ENCODE data around the gene MAN1B1.

MAN1B1 gene

DNA sequence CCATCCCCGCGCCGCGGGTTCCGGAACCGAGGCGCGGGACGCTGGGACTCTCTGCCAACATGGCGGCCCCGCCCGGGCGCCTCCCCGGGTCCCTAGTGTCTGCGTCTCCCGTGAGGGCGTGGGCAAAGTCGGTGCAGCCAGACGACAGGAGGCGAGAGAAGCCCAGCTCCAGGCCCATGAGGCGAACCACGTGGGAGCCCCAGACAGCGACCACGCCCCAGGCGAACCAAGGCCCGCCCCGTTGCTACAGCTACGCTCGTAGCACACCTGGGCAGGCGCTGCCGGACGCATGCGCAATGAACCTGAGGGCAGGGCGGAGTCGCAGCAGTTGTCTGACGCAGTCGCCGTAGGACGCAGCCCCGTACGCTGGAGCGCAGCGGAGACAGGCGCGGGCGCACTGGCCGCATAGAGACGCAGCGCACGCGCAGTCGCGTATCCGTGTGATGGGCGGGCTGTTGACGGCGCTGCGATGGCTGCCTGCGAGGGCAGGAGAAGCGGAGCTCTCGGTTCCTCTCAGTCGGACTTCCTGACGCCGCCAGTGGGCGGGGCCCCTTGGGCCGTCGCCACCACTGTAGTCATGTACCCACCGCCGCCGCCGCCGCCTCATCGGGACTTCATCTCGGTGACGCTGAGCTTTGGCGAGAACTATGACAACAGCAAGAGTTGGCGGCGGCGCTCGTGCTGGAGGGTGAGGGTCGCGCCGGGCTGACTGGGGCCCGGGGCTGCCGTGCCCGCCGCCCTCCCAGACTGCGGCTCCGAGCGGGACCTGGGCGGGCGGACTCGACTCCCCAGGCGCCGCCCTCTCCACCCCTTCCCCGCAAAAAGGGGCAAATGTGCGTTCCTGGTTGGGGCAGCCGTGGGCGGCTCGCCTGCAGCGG is at the start of gene MAN1B1:
Gene MAN1B1 (plus strand): TSS at position 455 of the 878 bp plus-strand sequence. CDS start 15 bp downstream, at position 470.
- Mint-ChIP-seq H3K4me3 (peak within 1 kb of the TSS; percentile 91 to 95), H3K4me1 (peaks cover 66% of the 10 kb centered on the region), H3K9me3 (no peaks in the 10 kb centered on the region), H3K27me3 (no peaks in the 10 kb centered on the region), H3K27ac (peak within 1 kb of the TSS; percentile 97 to 99)
- DNase-seq = peak; percentile 100
- peak; percentile 93 for ATAC-seq

DNA sequence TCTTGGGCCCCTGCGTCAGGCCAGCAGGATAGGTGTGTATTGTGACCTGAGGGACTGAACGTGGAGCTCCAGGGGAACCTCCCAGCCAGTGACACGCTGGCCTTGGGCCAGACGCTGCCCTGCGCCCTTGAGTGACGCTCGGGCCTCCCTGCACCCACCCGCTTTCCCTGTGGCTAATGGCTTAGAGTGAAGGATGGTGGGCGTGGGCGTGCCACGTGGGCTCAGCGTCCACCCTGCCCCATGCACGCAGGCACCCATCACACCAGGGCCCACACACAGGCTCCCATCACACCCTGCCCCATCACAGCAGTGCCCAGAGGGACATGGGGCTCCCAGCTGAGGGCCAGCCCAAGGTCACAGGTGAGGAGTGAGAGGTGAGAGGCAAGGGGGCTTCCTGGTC is 49.8 kb upstream of the MAN1B1 start:
- Mint-ChIP-seq H3K27ac (no peak overlapping the region), H3K4me3 (no peak overlapping the region), H3K27me3 (no peaks in the 10 kb centered on the region), H3K4me1 (peaks cover 39% of the 10 kb centered on the region), H3K9me3 (no peaks in the 10 kb centered on the region)
- no peak for DNase-seq
- no peak for ATAC-seq

- Mint-ChIP-seq H3K27ac (no peak overlapping the region), H3K9me3 (no peaks in the 10 kb centered on the region), H3K27me3 (no peaks in the 10 kb centered on the region), H3K4me3 (no peak overlapping the region), H3K4me1 (peaks cover 34% of the 10 kb centered on the region)
- ATAC-seq = no peak
- DNase-seq = no peak
Observed at GRCh38 chr9:137037483-137037882, 49.3 kb upstream of the MAN1B1 start.

DNA sequence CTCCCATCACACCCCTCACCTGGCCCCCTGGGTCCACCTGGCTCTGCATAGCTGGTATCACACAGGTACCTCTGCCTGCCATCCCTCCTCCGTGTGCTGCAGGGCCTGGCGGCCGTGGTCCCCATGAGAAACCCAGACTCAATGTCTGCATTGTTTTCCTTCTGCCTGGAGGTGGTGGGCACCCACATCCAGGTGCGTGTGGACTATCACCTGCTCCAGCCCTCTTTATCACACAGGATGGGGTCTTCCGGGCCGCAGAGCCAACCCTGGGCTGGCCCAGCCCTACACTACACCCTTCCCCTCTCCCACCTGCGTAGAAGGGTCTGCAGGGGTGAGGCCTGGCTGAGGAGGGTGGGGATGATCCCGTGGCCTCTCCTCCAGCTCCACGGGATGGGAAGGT is 47.9 kb upstream of the MAN1B1 start:
- ATAC-seq (no peak), DNase-seq (no peak)
- H3K9me3 Mint-ChIP-seq = no peaks in the 10 kb centered on the region
- H3K4me1 Mint-ChIP-seq = peaks cover 28% of the 10 kb centered on the region
- H3K27me3 Mint-ChIP-seq = peaks cover 9% of the 10 kb centered on the region
- no peak overlapping the region for H3K27ac Mint-ChIP-seq
- H3K4me3 Mint-ChIP-seq = no peak overlapping the region

GRCh38 chr9:137039611-137040366 is 47.0 kb upstream of the MAN1B1 start:
- DNase-seq (no peak), ATAC-seq (no peak)
- Mint-ChIP-seq H3K9me3 (no peaks in the 10 kb centered on the region), H3K27ac (no peak overlapping the region), H3K27me3 (peaks cover 18% of the 10 kb centered on the region), H3K4me1 (peaks cover 28% of the 10 kb centered on the region), H3K4me3 (no peak overlapping the region)

DNA sequence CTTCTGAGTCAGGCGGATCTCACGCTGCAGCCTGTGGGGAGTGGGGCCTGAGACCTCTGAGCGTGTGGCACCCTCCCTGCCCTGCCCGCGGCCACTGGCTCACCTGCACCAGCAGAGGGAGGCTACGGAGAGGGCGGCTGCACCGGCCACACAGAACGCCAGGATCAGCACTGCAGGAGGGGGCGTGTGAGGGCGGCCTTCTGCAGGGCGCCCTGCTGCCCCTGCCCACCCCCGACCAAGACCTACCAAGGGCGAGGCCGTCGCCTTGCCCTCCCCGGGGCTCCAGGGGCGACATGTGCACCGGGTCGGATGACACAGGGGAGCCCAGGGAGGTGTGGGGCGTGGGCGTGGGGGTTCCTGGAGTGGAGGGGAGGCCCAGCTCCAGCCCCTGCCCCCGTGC is 46.2 kb upstream of the MAN1B1 start:
- Mint-ChIP-seq H3K4me3 (no peak overlapping the region), H3K9me3 (no peaks in the 10 kb centered on the region), H3K4me1 (peaks cover 27% of the 10 kb centered on the region), H3K27ac (no peak overlapping the region), H3K27me3 (peaks cover 26% of the 10 kb centered on the region)
- peak; percentile 26 for ATAC-seq
- DNase-seq = no peak

DNA sequence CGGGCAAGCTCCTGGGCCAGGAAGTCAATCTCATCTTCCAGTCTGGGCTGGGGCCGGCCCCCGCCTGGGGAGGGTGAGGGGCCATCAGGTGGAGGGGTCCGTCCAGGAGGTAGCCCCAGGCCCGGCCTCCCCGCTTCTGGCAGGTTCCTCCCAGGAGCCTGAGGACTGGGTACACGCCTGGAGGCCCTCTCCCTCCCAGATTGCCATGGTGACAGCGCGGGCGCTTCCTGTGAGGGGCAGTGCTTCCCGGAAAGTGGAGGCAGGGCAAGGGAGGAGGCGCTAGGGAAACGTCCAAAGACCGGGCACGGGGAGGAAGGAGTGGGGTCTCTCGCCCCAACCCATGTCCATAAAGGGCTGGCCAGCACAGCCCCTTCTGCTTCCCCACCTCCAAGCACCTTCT is 45.7 kb upstream of the MAN1B1 start:
- ATAC-seq = no peak
- no peak overlapping the region for H3K4me3 Mint-ChIP-seq
- no peaks in the 10 kb centered on the region for H3K9me3 Mint-ChIP-seq
- H3K4me1 Mint-ChIP-seq = peaks cover 24% of the 10 kb centered on the region
- no peak for DNase-seq
- H3K27me3 Mint-ChIP-seq = peaks cover 27% of the 10 kb centered on the region
- H3K27ac Mint-ChIP-seq = no peak overlapping the region

GRCh38 chr9:137042751-137043727 is 43.7 kb upstream of the MAN1B1 start:
- Mint-ChIP-seq H3K9me3 (no peaks in the 10 kb centered on the region), H3K4me3 (no peak overlapping the region), H3K4me1 (peaks cover 34% of the 10 kb centered on the region), H3K27me3 (peaks cover 46% of the 10 kb centered on the region), H3K27ac (no peak overlapping the region)
- DNase-seq (no peak), ATAC-seq (no peak)

DNA sequence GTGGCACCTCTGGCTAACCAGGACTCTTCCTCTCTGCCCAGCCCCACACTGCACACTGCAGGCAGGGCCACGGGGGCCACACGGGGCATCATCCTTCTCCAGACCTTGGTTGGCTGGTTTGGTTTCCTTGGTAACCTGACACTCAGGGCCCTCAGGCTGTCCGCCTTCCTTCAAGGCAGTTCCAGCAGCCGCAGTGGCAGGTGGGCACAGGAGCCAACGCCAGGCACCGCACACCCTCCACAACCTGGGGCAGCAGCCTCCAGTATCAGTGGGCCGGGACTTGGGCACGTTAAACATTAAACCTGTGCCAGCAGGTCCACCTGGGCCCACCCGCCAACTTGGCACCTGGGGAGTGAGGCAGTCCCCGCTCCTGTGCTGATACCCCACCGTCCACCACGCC is 42.7 kb upstream of the MAN1B1 start:
- Mint-ChIP-seq H3K4me3 (no peak overlapping the region), H3K27ac (no peak overlapping the region), H3K27me3 (peaks cover 56% of the 10 kb centered on the region), H3K4me1 (peaks cover 35% of the 10 kb centered on the region), H3K9me3 (no peaks in the 10 kb centered on the region)
- no peak for ATAC-seq
- DNase-seq = no peak

DNA sequence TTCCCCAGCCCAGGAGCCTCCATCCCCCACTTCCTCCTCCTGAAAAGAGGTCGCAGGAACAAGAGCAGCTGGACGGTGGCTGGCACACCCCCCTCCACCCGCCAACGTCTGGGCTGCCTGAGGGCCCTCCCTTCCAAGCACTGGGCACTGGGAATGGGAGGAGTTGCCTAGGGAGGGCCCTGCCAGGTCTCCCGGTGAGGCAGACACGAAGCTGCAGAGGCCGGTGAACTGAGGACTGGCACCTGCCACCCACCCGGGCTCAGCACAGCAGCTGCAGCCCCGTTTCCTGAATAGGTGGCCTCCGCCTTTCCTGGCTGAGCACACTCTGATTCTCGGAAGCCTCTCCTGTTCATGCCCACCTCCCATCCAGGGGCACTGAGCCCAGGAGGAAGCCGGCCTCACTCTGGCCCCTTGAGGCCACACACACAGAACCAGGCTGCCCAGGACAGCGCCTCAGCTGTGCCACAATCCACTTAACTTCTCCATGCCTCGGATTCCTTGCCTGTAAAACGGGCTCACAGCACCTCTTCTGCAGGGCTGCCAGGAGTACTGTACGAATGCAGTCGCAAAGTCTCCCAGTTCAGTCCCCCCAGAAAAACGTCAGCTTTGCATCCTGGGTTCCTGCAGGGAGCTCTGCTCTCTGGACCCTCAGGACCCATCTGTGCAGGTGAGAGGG is 42.1 kb upstream of the MAN1B1 start:
- H3K27ac Mint-ChIP-seq = no peak overlapping the region
- no peaks in the 10 kb centered on the region for H3K9me3 Mint-ChIP-seq
- H3K4me3 Mint-ChIP-seq = peak overlapping the region; percentile 75 to 80
- peaks cover 39% of the 10 kb centered on the region for H3K4me1 Mint-ChIP-seq
- peaks cover 62% of the 10 kb centered on the region for H3K27me3 Mint-ChIP-seq
- DNase-seq (no peak), ATAC-seq (no peak)

DNA sequence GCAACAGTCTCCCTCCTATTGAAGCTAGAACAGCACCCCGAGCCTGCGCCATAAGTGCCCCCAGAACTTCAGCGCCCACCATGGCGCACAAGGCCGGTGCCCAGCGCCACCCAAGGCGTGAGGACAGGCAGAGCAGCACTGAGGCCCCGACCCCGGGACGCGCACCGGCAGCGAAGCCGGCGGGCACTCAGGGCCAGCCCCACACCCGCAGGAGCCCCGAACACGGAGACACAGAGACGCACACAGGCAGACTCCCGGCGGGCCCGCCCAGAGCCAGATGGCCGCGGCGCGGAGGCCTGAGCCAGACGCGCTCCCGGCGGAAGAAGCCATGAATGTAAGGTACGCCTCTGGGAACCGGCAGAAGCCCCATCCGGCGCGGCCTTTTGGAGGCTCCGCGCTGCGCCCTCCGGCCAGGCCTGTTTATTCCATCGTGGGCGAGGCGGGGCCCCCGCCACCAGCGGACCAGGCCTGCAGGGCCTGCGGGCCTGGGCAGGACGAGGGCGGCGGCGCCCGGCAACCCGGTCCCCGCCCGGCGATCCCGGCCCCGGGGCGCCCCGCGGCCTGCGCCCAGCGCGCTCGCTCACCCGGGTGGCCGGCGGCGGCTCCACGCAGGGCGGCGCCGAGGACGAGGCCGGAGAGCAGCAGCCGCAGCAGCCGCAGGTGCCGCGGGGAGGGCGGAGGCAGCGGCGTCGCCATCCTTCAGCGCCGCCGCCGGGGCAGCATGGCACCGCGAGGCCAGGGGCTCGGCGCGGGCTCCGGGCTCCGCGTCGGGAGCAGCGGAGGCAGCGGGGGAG is 41.3 kb upstream of the MAN1B1 start:
- Mint-ChIP-seq H3K4me3 (peak overlapping the region; percentile 75 to 80), H3K27me3 (peaks cover 70% of the 10 kb centered on the region)

DNA sequence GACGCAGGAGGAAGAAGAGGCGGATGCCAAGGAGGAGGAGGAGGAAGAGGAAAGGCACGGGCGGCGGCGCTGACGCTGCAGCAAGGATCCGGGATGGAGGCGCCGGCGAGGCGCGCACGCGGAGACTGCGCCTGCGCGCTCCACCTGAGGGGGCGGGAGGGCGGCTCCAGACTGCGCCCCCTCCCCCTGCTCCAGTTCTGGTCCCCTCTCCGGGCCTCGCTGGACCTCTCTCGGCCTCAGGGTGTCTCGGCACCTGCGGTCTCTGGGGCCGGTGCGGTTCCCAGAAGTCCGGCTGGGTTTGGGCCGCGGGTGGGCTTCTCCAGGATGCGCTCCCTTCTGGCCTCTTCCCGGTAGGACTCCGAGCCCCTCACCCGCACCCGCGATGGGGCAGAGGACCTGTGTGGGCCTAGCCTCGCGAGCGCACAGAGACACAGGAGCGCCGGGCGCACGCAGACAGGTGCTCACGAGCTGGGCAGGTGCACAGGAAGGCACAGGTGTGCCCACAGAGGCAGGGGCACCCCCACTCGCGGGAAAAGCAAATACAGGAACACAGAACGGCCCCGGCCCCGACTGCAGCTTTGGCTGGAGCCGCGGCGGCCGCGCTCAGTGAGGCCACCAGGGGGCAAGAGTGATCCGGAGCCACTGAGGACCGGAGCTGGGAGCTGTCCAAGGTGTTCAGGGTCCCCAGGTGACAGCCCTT is 40.5 kb upstream of the MAN1B1 start, which contains the start of gene NPDC1:
Gene NPDC1 (minus strand): TSS at position 90 of the 700 bp plus-strand sequence. CDS start 188 bp downstream, outside the sequence.
- Mint-ChIP-seq H3K9me3 (no peaks in the 10 kb centered on the region), H3K4me1 (peaks cover 41% of the 10 kb centered on the region), H3K4me3 (peak within 1 kb of the TSS; percentile 75 to 80), H3K27ac (no peak within 1 kb of the TSS), H3K27me3 (peaks cover 78% of the 10 kb centered on the region)
- peak; percentile 83 to 84 for DNase-seq
- ATAC-seq = peak; percentile 75

More for the DNA sequence above, 41.3 kb upstream of the MAN1B1 start:
- DNase-seq = no peak
- ATAC-seq = peak; percentile 31
- H3K4me1 Mint-ChIP-seq = peaks cover 41% of the 10 kb centered on the region
- H3K9me3 Mint-ChIP-seq = no peaks in the 10 kb centered on the region
- no peak overlapping the region for H3K27ac Mint-ChIP-seq

DNA sequence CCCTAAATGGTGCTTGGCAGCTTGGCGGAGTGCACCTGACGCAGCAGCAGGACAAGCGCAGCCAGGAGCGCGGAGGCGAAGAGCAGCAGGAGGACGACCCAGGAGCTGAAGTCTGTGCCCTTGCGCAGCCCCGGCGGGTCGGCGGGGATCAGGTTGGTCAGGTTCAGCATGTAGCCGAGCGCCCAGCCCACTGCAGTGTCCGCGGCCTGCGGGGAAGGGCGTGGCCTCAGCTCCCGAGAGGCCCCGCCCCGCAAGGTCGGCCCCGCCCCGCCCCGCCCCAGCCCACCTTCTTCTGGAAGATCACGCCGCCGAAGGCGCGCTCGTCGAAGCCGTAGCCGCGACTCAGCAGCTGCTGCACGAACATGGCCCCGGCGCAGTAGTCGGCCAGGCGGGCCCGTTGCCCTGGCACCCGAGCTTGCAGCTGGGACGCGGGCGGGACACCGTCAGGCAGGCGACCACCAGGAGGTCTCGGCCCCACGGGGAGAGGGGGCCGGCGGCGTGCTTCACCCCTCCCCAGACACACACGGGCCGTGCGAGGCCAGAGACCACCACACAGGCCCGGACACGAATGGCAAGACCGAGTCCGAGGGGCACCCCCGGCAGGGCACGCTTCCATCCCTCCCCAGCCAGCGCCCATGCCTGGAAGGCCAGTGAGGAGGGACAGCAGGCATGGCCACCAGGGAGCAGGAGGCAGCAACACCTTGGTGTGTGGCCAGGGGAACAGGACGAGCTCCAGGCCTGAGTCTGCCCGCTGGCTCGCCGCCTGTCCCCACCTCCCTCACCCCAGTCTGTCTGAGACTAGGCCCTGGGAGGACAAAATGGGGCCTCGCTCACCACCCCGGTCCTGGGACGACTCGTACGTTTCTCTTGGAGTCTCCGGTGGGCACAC is 37.9 kb upstream of the MAN1B1 start:
- Mint-ChIP-seq H3K27me3 (peaks cover 88% of the 10 kb centered on the region), H3K9me3 (no peaks in the 10 kb centered on the region), H3K4me1 (peaks cover 43% of the 10 kb centered on the region), H3K27ac (no peak overlapping the region), H3K4me3 (no peak overlapping the region)
- ATAC-seq = no peak
- DNase-seq = peak in 1 of 2 donors; percentile 4
